Myocyte (in vitro differentiated cells): Measurements from ENCODE around the gene SMAD6. TPM values are rescaled to one million over a fixed set of nuclear protein-coding genes. Genes with fewer than 3 reads are reported as not detected.
A peak's percentile ranks its signal among the peaks of the same experiment; 100 is the strongest.

ENCODE experiments used
- DNase-seq: peaks from one replicate; pipeline ENCODE4 v3.0.0-alpha.2; 2012; ENCODE audit warnings: low read depth
- total RNA-seq: library from RNA; depleted of rRNA; stranded (reverse); fragments of >200 nt; gene quantifications from 2 replicates; pipeline ENCODE4 v1.2.3, GENCODE V29; 2014

SMAD6 gene
- total RNA-seq, 1 donor from 2014 or later: 3.5 TPM

DNA sequence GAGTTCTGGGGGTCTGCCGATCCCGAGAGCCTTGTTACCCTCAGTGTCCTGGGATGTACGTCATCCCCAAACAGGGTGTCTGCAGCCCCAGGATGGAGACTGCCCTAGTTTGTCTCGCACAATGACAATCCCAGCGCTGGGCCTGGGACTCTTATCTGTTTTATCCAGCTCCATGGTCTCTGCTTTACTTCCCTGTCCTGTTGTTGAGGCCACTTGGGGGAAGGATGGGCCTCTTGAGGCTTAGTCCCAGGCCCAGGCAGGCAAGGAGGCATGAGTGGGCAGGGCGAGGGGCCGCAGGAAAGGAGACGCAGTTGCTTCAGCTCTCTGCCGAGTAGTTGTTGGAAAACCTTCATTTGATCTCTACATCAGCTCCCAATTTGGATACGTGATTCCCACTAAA lies 17.4 kb downstream of the SMAD6 start:
- no peak for DNase-seq

DNA sequence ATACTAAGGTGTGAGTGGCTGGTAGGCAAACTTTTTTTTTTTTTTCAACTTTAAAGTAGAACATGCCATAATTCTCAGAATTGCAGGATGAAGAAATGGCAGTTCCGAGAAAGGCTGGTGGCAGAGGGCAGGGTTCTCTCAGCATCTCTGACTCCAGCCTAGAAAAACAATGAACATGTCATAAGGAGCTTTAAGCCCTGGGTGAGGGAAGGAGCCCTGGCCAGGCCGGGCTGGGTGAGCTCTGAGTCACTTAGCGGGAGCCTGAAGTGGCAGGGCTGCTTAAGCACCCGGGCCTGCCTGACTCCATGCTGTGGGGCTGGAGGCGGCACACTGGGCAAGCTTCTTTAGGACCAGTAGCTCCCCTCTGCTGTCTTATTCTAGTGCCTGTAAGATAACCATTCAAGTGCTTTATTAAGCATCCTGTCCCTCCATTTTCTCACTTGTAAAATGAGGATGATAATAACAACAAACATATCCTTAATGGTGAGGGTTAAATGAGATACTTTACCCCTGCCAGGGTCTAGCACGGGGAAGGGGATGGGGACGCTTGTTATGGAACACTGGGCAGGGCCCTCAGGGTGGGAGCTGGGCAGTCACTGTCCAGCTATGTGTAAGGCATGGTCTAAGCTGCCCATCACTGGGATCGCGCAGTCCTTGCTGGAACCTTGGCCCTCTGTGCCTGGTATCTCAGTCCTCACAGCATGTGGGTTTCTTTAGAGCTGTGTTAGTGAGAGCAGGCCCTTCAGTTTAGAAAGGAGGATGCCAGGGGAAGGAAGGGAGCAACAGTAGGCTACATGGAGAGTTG lies 18.4 kb downstream of the SMAD6 start:
- peak; percentile 49 for DNase-seq

DNA sequence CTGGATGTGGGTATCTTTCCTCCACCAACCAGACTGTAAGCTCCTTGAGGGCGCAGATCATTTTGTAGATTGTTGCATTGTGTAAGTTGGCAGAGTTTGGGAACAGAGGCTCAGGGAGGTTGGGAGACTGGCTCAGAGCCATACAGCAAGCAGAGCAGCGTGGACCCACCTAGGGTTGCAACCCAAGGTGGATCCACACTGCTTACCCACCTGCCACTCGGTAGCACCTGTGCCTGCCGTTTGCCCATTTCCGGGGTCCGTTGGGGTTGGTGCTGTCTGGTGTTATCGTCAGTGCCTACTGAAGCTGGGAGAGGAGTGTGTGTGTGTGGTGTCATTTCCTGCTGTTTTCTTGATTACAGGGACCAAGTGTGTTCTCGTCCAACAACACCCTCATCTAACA lies 19.0 kb downstream of the SMAD6 start:
- DNase-seq: no peak

DNA sequence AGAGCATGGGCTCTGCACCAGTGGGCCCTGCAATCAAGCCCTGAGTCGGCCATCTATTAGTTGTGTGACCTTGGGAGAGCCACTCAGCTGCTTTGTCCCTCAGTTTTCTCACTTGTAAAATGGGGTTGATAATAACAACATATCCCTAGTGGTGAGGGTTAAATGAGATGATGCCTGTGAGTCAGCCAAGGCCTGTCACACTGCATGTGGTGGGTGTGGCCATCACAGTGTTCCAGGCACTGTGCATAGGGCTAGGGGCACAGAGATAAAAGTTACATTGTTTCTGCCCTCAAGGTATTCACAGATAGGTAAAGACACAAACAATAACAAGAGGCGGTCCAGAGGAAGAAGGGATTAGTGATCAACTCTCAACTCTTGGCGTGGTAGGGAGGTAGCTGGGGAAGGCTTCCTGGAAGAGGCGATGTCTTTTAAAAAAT lies 19.5 kb downstream of the SMAD6 start:
- DNase-seq: no peak

DNA sequence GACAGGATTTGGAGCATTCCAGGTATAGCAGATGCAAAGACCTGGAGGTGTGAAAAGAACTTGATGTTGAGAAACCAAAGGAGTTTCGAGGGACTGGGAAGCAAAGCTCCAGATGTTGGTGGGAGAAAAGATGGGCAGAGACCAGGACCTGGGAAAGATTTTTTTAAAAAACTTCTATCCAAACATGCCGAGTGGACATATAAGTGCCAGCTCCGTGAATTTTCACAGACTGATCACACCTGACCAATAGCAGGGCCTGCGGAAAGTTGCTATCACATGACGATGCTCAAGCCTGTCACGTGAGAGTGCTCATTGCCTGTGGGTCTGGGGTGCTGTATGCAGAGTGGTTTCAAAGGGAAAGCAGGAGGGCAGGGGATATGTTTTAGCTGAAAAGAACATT lies 19.9 kb downstream of the SMAD6 start:
- DNase-seq: no peak

DNA sequence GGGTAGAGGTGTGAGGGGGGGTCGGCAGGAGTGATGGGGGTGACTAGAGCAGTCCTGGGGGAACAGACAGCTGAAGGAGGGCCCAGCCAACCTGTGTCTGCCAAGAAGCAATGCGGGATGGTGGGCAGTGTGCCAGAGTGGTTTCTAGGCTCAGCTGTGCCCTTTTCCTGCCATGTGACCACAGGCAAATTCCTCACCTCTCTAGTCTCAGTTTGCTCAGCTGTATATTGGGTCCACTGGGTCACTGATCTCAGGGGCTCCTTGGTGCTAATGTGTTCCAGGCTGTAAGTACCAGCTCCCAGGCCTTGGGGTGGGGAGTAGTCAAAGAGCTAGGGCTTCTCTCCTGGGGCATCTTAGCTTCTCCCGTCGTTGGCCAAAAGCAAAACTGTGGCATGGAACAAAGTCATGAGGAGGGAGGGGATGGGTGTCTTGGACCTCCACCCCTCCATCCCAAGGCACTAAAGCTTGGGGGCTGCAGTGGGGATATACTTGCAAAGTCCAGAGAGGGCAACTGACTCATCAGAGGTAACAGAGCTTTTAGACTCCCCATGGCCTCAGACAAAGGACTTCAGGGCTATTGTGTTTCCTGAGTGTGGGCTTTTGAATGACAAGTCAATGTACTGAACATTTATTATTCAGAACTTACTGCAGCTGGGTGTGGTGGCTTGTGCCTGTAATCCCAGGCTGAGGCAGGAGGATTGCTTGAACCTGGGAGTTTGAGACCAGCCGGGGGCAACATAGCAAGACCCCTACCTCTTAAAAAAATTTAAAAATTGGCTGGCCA lies 20.9 kb downstream of the SMAD6 start:
- peak; percentile 50 for DNase-seq

DNA sequence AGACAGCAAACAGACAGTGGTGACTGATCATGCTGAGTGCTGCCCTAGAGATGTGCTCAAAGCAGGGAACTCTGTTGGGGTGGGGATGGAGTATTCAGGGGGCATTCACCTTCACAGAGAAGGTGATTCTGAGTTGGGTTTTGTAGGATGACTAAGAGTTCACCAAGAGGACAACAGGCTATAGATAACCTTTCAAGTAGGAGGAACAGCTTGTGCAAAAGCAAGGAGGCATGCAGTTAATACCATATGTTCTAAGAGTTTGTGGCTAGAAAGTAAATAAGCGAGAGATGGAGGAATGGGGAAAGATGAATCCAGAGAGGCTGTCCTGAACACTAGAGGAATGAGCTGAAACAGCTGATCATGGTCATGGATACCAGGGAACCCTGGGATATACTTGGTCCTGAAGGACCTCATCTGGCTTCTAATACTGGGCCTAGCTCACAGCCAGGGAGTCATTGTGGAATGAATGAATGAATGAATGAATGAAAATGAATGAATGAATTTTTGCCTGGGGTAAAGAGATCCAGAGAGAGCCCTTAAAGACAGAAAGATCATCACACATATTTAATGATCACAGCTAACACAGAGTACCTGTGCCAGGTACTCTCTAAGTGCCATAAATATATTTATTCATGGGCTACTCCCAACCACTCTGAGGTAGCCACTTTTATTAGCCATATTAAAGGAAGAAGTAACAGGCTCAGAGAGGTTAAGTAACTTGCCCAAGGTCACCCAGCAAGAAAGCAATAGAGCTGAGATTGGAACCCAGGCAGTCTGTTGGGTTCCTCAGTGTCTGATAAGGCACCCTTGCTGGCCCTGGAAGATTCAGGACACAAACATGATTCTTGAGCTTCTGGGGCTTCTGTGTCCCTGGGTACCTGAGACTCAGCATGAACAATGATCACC lies 22.0 kb downstream of the SMAD6 start:
- DNase-seq: no peak

DNA sequence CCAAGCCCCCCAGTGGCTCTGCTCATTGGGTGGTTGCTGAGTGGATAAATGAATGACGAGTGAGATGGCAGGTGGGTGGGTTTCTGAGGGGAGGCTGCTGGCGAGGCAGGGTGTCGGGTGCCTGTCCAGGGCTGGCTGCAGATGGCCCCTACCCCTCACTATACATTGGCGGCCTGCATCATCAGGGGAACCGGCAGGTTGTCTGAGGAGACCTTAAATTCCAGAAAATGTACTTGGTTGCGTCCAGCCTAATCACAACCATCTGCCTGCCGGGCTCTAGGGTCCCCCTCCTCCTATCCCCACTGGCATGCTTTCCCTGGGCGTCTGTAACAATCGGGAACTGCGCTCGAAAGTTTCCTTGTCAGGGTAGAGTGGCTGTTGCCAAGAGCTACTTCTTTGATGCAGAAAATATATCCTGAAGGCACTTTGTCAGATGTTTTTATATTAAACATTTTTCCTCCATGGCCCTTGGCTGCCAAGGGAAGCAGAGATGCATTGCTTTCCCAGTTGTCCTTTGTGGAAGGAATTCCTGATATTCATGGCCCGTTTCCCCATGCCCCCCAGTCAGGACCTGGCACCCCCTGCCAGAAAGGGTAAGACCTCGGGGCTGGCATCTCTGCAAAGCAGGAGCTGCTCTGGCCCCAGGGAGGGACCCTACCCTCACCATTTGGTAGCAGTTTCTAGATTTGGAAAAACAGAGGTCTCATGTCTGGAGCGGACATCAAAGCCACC lies 22.9 kb downstream of the SMAD6 start:
- no peak for DNase-seq

DNA sequence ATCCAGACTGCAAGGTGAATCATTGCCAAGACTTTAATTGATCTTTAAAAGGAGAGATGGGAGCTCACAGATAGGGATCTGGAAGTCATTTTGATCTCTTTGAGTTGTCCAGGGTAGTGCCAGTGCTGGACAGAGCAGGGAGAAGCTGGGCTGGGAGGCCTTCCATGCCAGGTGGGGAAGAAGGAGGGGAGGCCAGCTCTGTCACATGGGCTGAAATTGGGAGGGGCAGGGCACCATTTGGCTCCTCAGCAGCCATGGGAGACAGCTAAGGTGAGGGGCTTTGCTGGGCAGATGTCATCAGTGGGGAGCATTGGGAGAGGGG lies 23.4 kb downstream of the SMAD6 start:
- no peak for DNase-seq

DNA sequence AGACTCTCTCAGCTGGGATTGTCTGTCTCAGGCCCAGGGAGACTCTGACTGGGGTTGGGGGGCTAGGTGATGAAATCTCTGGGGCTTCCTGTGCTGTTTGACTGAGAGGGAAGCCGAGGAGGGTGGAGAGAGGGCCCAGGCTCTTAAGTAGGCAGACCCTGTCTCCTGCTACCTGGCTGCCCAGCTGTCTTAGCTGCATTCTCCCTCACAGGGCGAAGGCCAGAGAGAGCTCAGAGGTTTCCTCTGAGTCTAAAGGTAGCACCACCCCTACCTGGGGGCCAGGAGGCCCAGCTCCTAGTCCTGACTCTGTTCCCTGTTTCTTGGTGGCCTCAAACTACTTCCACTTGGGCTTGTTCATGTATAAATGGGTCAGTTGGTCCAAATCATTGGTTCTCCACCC lies 24.4 kb downstream of the SMAD6 start:
- no peak for DNase-seq

DNA sequence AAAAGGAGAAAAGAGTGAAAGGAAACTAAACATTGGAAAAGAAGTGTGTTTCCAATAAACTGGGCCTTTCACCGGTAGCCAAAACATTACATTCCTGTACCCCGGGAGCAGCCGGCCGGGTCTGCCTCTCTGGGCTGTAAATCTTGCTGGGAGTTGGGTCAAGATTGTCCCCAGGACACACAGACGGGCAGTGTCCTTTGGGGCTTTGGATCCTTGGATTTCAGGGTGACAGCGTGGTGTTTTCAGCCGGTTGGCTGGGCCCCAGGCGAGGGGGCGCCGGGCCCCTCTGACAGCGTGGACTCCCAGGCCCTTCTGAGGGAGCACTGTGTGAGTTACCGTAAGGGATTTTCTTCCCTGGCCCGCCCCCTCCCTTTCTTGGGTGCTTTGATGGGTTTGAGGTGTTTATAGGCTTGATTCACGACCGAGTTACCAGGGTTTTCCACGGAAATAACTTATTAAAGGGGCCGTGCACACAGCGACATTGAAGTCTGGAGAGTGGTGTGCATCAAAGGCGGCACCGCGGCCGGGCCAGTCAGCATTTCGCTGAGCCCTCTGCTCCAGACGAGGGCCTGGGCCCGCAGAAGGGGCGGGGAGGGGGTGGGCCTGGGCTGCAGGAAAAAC lies 27.4 kb downstream of the SMAD6 start:
- DNase-seq: no peak

DNA sequence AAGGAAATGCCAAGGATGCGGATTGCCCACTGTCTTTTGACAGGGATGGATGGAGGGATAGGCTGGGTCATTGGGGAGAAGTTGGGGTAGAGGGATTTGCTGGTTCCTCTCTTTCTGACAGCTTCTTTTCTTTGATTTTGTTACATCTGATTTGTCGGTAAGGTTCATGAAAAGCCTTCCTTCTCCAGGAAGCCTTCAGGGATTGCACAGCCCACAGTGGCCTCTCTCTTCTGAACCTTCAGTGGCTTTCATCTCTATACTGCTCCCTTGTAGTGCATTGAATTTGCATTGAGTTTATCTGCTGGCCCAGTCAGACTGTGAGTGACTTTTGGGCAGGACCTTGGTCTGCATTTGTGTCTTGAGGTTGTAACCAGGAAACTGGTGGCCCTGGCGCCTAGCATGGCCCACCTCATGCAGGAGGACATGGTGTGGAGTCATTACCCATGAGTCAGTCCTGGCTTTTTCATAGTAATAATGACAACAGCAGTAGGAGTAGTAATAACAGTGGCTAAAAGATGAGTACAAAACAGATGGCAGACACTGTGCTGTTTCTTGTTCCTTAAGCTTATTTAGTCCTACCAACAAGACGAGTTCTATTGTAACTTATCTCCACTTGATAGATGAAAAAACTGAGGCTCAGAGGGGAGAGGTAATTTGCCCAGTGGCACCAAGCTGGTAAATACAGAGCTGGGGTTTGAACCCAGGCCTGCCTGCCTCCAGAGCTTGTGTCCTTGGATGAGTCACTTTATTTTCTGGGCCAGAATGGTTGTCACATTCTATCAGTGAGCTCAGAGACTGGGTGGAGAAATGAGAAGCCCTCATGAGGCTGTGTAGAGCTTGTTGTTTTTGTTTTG lies 28.4 kb downstream of the SMAD6 start:
- no peak for DNase-seq

DNA sequence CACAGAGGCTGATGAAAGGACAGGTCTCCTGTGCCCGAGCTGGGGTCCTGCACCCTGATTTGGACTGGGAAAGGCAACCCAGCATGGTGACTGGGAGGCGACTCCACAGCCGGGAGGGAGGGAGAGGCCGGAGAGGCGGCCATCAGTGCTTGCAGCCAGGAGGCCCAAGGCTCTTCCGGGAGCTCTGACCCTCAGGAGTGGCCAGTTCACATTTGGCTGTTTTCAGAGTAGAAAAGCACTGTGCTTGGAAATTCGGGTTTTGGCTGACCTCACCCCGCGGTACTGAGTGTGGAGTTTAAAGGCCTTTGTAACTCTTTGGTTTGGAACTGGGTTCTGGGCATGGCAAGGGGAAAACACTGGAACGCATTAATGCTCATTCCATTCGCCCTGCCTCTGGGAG lies 31.9 kb downstream of the SMAD6 start:
- no peak for DNase-seq

DNA sequence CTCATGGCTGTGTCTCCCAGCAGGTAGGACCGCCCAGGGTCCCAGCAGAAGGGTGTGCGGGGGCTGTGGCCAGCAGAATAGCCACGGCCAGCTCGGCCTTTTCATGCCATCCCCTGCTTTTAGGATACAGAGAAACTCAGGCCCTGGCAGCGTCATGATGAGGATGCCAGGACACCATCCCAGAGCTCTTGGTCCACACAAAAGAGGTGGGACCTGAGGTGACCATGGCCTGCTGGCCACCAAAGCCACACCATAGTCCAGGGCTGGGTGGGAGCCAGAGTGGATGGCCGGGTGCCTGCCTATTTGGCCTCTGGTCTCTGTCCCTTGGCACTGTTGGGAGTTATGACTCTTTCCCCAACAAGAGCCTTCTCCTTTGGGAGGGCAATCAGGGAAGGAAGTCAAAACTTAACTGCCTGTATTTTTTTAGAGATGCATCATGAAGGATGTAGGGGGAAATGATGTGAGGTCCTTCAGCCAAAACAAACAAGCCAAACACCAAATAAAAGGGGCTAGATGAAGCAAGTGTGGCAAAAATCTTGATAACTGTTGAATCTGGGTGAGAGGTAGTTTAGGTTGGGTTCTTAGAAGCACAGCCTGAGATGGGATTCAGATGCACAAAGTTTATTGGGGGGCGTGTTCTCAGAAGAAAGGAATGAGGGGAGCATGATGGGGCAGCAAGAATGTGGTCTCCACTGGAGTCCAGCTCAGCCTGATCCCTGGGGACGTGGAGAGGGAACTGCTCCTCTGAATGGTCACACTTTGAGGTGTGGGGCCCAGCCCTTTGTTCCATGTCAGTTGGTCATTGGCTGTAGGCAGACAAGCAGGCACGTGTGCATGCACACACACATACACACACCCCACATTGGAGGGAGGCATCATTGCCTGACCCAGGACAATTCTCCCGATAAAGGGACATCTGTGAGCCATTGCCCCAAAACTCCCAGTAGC lies 33.2 kb downstream of the SMAD6 start:
- no peak for DNase-seq

DNA sequence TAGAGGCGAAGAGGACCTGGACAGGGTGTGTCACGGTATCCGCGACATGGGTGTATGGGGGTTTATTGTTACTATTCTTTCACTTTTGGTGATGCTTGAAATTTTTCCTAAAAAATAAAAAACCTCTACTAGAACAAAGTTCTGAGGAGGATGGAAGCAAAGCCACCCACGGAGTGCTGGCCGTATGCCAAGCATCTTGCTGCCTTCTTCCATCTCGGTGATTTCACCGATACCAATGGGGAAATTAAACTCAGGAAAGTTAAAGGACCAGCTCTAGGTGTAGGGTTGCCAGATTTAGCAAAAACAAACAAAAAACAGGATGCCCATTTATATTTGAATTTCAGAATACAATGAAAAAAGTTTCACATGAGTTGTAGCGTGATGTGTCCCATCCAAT lies 33.9 kb downstream of the SMAD6 start:
- no peak for DNase-seq

DNA sequence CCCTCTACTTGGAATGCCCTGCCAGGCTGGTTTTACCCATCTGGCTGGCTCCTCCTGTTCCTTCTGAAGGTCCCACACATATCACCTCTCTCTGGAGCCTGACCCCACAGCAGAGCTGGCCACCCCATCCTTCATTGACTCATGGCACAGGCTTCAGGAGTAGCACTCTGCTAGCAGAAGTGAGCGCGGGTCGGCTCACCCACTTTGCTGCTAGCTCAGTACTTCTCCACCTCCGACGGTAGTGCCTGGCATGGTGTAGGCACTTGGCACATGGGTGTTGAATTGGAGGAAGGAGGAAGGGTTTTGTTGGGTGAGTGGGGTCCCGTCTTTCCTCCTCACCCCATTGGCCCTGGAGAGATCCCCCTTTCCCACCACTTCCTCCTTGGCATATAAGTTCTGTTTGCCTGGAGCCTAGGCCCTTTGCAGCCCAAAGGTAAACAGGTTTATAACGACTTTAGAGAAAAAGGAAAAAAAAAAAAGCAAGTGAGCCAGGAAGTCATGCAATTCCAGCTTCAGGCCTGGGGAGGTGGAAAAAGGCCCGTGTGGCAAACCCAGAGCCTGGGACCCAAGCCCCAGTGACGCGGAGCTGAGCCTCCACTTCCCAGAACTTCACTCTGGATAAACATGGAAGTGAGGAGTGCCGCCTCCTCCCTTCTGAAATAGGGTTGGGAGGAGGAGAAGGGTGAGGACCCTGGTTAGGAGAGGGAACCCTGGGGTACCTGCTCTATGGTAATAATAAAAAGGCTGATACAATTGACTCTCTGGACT lies 35.4 kb downstream of the SMAD6 start:
- no peak for DNase-seq

DNA sequence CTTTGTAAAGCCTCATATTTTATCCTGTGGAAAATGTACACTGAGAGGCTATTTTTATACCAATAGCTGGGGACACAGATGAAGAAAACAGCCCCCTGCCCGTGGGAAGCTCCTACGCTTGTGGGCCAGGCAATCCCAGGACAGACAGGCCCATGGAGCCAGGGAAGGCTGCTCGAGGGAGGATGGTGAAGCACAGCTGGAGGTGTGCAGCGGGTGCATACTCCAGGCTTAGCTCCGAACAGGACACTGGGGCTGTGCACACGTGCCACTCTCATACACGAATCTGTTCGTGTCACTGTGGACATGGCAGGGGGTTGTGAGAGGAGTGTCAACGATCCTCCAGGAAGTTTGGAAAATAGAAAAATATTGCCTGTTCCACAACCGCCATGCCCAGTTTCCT lies 36.1 kb downstream of the SMAD6 start:
- no peak for DNase-seq

DNA sequence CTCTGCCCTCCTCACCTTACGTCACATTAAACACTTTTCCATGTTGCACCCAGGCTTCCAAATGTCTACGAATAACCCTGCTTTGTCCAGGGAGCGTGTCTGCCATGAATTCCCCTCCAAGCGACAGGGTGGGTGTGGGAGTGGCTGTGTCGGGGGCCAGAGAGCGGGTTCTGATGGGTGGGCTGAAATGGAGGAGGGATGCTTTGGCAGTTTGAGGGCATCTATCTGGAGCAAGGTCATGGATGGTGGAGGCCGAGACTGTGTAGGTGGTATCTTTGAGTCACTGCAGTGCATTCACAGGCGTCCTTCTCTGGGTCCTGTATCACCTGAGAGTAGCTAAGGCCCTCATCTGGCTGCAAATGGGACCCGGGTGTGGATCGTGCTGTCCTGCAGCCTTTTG lies 36.6 kb downstream of the SMAD6 start:
- DNase-seq: no peak
